ENCODE data around the gene NUDT19. TPM values are rescaled to one million over a fixed set of nuclear protein-coding genes. Genes with fewer than 3 reads are reported as not detected.

Gene NUDT19
- total RNA-seq, 1 experiment from 2014 or later = 22.1 TPM

DNA sequence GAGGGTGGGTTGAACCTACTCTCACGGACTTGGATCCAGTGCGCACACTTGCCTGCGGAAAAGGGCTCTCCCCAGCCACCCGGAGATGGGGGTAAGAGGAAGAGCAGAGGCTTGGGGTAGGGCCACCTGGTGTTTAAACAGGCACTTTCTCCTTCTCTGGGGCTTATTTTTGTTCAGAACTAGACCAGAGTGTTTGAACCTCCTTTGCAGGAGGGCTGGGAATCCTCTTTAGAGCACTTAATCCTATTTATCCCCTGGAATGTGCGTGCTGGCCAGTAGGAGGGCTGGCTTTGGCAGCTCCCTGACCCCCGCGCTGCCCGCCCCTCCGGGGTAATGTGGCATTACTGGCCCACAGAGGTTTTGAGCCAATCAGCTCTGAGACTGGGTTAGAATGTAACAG, 14.0 kb upstream of the NUDT19 start:
- RAD21 ChIA-PET (ENCODE audit: low non-redundant PET in 1 of 2, low total read pairs in 2 of 2, uncharacterized antibody in 2 of 2, unreplicated experiment in 2 of 2) = no interaction called here
- Histone ChIP-seq H3K36me3 (ENCODE audit: control insufficient read depth in 1 of 2, insufficient read depth in 2 of 2, low read length in 2 of 2) (no peaks in the 10 kb centered on the region), H3K27me3 (ENCODE audit: insufficient read depth, low read length) (no peaks in the 10 kb centered on the region), H3K4me1 (ENCODE audit: control insufficient read depth in 1 of 2, insufficient read depth in 2 of 2, low read length in 2 of 2) (peaks cover 14 to 23% of the 10 kb centered on the region in 2 experiments), H3K4me2 (ENCODE audit: low read length) (no peak overlapping the region), H2AFZ (ENCODE audit: low read depth, low read length, poor library complexity, severe bottlenecking) (no peak overlapping the region), H3K27ac (ENCODE audit: low read depth, low read length) (no peak overlapping the region), H3K9me3 (ENCODE audit: control insufficient read depth in 1 of 2, insufficient read depth in 1 of 2, low read depth in 1 of 2, low read length in 2 of 2) (no peaks in the 10 kb centered on the region), H3K4me3 (replicated peaks in 1 of 2; ENCODE audit: low read depth in 1 of 2, low read length in 2 of 2) (no peak overlapping the region), H3K79me2 (ENCODE audit: insufficient read depth, low read length) (peaks cover 19% of the 10 kb centered on the region), H4K20me1 (ENCODE audit: insufficient read depth) (no peaks in the 10 kb centered on the region), H3K9me2 (ENCODE audit: insufficient read depth) (no peaks in the 10 kb centered on the region), H3K9ac (ENCODE audit: low read length) (no peak overlapping the region)
- BruUV-seq (replicated peaks) = no TSS peak
- no peak for DNase-seq (ENCODE audit: low read depth, low spot score)
- no peak for ATAC-seq
- CTCF ChIA-PET = no interaction called here
- intact Hi-C loops (cut with micrococcal nuclease) = no loop called here
- POLR2A ChIA-PET = no interaction called here
- TF ChIP-seq EGR1 (IDR thresholded peaks at IDR 0.05; ENCODE audit: low read depth) (no peak), YY1 (IDR thresholded peaks at IDR 0.05; ENCODE audit: extremely low read depth, insufficient replicate concordance, low read depth, low read length) (no peak), SRF (IDR thresholded peaks at IDR 0.05; ENCODE audit: low read depth) (no peak), TCF7L2 (IDR thresholded peaks at IDR 0.05; ENCODE audit: borderline replicate concordance, extremely low read depth, insufficient read depth, insufficient read length) (no peak), ATF3 (IDR thresholded peaks at IDR 0.05) (no peak), CBX3 (IDR thresholded peaks at IDR 0.05; ENCODE audit: low read depth) (no peak), POLR2A (IDR thresholded peaks at IDR 0.05; ENCODE audit: borderline replicate concordance, extremely low read depth, insufficient read depth, insufficient read length) (no peak), ZBTB33 (IDR thresholded peaks at IDR 0.05; ENCODE audit: extremely low read depth, insufficient replicate concordance, low read length) (no peak), SP1 (IDR thresholded peaks at IDR 0.05; ENCODE audit: low read depth) (no peak), ZFX (IDR thresholded peaks at IDR 0.05) (no peak), CEBPB (IDR thresholded peaks at IDR 0.05; ENCODE audit: low read depth) (no peak), SIN3A (IDR thresholded peaks at IDR 0.05; ENCODE audit: low read depth) (no peak), EZH2phosphoT487 (IDR thresholded peaks at IDR 0.05; ENCODE audit: borderline replicate concordance) (no peak), ZNF274 (IDR thresholded peaks at IDR 0.05; ENCODE audit: low read depth, low read length) (no peak), FOSL1 (IDR thresholded peaks at IDR 0.05; ENCODE audit: low read depth) (no peak), RAD21 (IDR thresholded peaks at IDR 0.05; ENCODE audit: low read depth) (no peak)
- TF ChIP-seq, protein P1, sequence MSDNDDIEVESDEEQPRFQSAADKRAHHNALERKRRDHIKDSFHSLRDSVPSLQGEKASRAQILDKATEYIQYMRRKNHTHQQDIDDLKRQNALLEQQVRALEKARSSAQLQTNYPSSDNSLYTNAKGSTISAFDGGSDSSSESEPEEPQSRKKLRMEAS (IDR thresholded peaks at IDR 0.05) = no peak
